Measurements from ENCODE around the gene VRK1. TPM values are rescaled to one million over a fixed set of nuclear protein-coding genes. Genes with fewer than 3 reads are reported as not detected.

VRK1 gene
- polyA plus RNA-seq, 1 of the 3 experiments (the other 2 are of a cell fraction), result 9.1 TPM

GRCh38 chr14:96903444-96904023, 106.4 kb downstream of the VRK1 start:
- Histone ChIP-seq H3K27ac (ENCODE audit: low read depth in 2 of 2, low read length in 1 of 2) (no peak overlapping the region), H3K4me2 (no peak overlapping the region), H3K4me3 (ENCODE audit: low read depth in 2 of 2, low read length in 1 of 2) (no peak overlapping the region), H3F3A (replicated peaks; ENCODE audit: insufficient read depth) (no peaks in the 10 kb centered on the region), H3K4me1 (ENCODE audit: control insufficient read depth in 1 of 2, insufficient read depth in 2 of 2, low read depth in 1 of 2, low read length in 1 of 2) (no peaks in the 10 kb centered on the region), H3K79me2 (ENCODE audit: insufficient read depth) (no peaks in the 10 kb centered on the region), H3K9ac (no peak overlapping the region), H3K9me3 (no peaks in the 10 kb centered on the region), H3K9me2 (no peaks in the 10 kb centered on the region), H3K36me3 (replicated peaks in 1 of 2; ENCODE audit: control insufficient read depth in 1 of 2, insufficient read depth in 2 of 2, low read length in 1 of 2) (no peaks in the 10 kb centered on the region), H4K20me1 (ENCODE audit: insufficient read depth) (no peaks in the 10 kb centered on the region), H3K27me3 (ENCODE audit: insufficient read depth) (no peaks in the 10 kb centered on the region), H2AFZ (ENCODE audit: low read depth) (no peak overlapping the region)
- DNase-seq, result no peak
- ChIA-PET CTCF (interaction anchor here (0.6 kb wide), 1 partner anchor 271 kb away, joined by 3 read pairs; no protein-coding TSS in a partner anchor), POLR2A (no interaction called here)
- WGBS (ENCODE audit: low lambda C conversion rate), result 94% methylated on average over 8 of the region's 8 CpGs
- no peak for TF ChIP-seq NRF1 (IDR thresholded peaks at IDR 0.05; ENCODE audit: low read depth, low read length)
- no peak for TF ChIP-seq CTCF (IDR thresholded peaks at IDR 0.05)
- TF ChIP-seq, protein P1, sequence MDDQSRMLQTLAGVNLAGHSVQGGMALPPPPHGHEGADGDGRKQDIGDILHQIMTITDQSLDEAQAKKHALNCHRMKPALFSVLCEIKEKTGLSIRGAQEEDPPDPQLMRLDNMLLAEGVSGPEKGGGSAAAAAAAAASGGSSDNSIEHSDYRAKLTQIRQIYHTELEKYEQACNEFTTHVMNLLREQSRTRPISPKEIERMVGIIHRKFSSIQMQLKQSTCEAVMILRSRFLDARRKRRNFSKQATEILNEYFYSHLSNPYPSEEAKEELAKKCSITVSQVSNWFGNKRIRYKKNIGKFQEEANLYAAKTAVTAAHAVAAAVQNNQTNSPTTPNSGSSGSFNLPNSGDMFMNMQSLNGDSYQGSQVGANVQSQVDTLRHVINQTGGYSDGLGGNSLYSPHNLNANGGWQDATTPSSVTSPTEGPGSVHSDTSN (IDR thresholded peaks at IDR 0.05), result no peak
- TF ChIP-seq, protein P2, sequence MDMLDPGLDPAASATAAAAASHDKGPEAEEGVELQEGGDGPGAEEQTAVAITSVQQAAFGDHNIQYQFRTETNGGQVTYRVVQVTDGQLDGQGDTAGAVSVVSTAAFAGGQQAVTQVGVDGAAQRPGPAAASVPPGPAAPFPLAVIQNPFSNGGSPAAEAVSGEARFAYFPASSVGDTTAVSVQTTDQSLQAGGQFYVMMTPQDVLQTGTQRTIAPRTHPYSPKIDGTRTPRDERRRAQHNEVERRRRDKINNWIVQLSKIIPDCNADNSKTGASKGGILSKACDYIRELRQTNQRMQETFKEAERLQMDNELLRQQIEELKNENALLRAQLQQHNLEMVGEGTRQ (IDR thresholded peaks at IDR 0.05; ENCODE audit: borderline replicate concordance, low read depth, low read length), result no peak
- no peak for TF ChIP-seq FOSL2 (IDR thresholded peaks at IDR 0.05; ENCODE audit: borderline replicate concordance, low read depth)
- no peak for TF ChIP-seq TCF12 (IDR thresholded peaks at IDR 0.05)
- TF ChIP-seq SIN3A (IDR thresholded peaks at IDR 0.05; ENCODE audit: borderline replicate concordance, low read depth, low read length), result no peak
- no peak for TF ChIP-seq POLR2AphosphoS5 (IDR thresholded peaks at IDR 0.05; ENCODE audit: low read depth, low read length)
- no peak for TF ChIP-seq ELF1 (IDR thresholded peaks at IDR 0.05)
- TF ChIP-seq, protein P3, sequence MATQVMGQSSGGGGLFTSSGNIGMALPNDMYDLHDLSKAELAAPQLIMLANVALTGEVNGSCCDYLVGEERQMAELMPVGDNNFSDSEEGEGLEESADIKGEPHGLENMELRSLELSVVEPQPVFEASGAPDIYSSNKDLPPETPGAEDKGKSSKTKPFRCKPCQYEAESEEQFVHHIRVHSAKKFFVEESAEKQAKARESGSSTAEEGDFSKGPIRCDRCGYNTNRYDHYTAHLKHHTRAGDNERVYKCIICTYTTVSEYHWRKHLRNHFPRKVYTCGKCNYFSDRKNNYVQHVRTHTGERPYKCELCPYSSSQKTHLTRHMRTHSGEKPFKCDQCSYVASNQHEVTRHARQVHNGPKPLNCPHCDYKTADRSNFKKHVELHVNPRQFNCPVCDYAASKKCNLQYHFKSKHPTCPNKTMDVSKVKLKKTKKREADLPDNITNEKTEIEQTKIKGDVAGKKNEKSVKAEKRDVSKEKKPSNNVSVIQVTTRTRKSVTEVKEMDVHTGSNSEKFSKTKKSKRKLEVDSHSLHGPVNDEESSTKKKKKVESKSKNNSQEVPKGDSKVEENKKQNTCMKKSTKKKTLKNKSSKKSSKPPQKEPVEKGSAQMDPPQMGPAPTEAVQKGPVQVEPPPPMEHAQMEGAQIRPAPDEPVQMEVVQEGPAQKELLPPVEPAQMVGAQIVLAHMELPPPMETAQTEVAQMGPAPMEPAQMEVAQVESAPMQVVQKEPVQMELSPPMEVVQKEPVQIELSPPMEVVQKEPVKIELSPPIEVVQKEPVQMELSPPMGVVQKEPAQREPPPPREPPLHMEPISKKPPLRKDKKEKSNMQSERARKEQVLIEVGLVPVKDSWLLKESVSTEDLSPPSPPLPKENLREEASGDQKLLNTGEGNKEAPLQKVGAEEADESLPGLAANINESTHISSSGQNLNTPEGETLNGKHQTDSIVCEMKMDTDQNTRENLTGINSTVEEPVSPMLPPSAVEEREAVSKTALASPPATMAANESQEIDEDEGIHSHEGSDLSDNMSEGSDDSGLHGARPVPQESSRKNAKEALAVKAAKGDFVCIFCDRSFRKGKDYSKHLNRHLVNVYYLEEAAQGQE (IDR thresholded peaks at IDR 0.05; ENCODE audit: low read depth, low read length), result no peak
- TF ChIP-seq GABPA (IDR thresholded peaks at IDR 0.05; ENCODE audit: low read depth), result no peak

Data from SK-N-SH (cell line).